H9 (cell line): ENCODE results near the gene MAPK4. TPM values are rescaled to one million over a fixed set of nuclear protein-coding genes. Genes with fewer than 3 reads are reported as not detected.

Experiments
- DNase-seq: peaks from one replicate; pipeline ENCODE4 v3.0.0-alpha.2; 2017
- H2AFZ ChIP-seq: one replicate; pipeline ENCODE4 v1.6.1; 2013; ENCODE audit warnings: mild to moderate bottlenecking, low read length, control low read depth, moderate library complexity
- H2AK5ac ChIP-seq: 2 replicates; pipeline ENCODE4 v1.6.1; 2013; ENCODE audit warnings: low read length, control low read depth, mixed read lengths; ENCODE audit not compliant: insufficient read length
- H2BK120ac ChIP-seq: one replicate; pipeline ENCODE4 v1.6.1; 2013; ENCODE audit warnings: low read depth, mild to moderate bottlenecking, low read length, control low read depth, inconsistent platforms; ENCODE audit not compliant: poor library complexity, severe bottlenecking
- H2BK12ac ChIP-seq: 2 replicates; pipeline ENCODE4 v1.6.1; 2013; ENCODE audit warnings: low read length, control low read depth, mixed read lengths, low read depth; ENCODE audit not compliant: insufficient read length
- H2BK15ac ChIP-seq: 2 replicates; pipeline ENCODE4 v1.6.1; 2013; ENCODE audit warnings: low read depth, low read length, control low read depth
- H2BK20ac ChIP-seq: one replicate; pipeline ENCODE4 v1.6.1; 2013; ENCODE audit warnings: low read depth, mild to moderate bottlenecking, low read length, control low read depth, inconsistent platforms; ENCODE audit not compliant: poor library complexity, severe bottlenecking
- H2BK5ac ChIP-seq: 2 replicates; pipeline ENCODE4 v1.6.1; 2013; ENCODE audit warnings: low read length, control low read depth, mixed read lengths; ENCODE audit not compliant: insufficient read length
- H3K14ac ChIP-seq: 2 replicates; pipeline ENCODE4 v1.6.1; 2013; ENCODE audit warnings: low read length, control low read depth; ENCODE audit not compliant: insufficient read depth
- H3K18ac ChIP-seq: 2 replicates; pipeline ENCODE4 v1.6.1; 2013; ENCODE audit warnings: low read depth, mild to moderate bottlenecking, mixed read lengths, low read length, control low read depth; ENCODE audit not compliant: insufficient read length
- H3K23ac ChIP-seq: 2 replicates; pipeline ENCODE4 v1.6.1; 2013; ENCODE audit warnings: low read length, control low read depth, mixed read lengths, low read depth; ENCODE audit not compliant: insufficient read length
- H3K23me2 ChIP-seq: 2 replicates; pipeline ENCODE4 v1.6.1; 2013; ENCODE audit warnings: low read depth, mild to moderate bottlenecking, mixed read lengths, low read length, control low read depth; ENCODE audit not compliant: insufficient read length, poor library complexity, severe bottlenecking
- H3K27ac ChIP-seq: 2 replicates; pipeline ENCODE4 v1.5.1; 2013; ENCODE audit warnings: low read length, control low read depth, mixed read lengths, low read depth; ENCODE audit not compliant: insufficient read length
- H3K27me3 ChIP-seq: 2 replicates; pipeline ENCODE4 v1.6.1; 2013; ENCODE audit warnings: low read length, control low read depth, inconsistent platforms; ENCODE audit not compliant: insufficient read depth
- H3K4ac ChIP-seq: 2 replicates; pipeline ENCODE4 v1.6.1; 2013; ENCODE audit warnings: low read depth, mild to moderate bottlenecking, control low read depth, inconsistent platforms, low read length, moderate library complexity
- H3K4me1 ChIP-seq: 2 replicates; pipeline ENCODE4 v1.6.1; 2013; ENCODE audit warnings: low read length, control low read depth, inconsistent platforms; ENCODE audit not compliant: insufficient read depth
- H3K4me2 ChIP-seq: 2 replicates; pipeline ENCODE4 v1.6.1; 2013; ENCODE audit warnings: low read length, control low read depth, mixed read lengths; ENCODE audit not compliant: insufficient read length, insufficient read depth
- H3K56ac ChIP-seq: 2 replicates; pipeline ENCODE4 v1.6.1; 2013; ENCODE audit warnings: low read depth, mild to moderate bottlenecking, mixed read lengths, low read length, control low read depth; ENCODE audit not compliant: insufficient read length
- H3K79me1 ChIP-seq: 2 replicates; pipeline ENCODE4 v1.6.1; 2013; ENCODE audit warnings: low read depth, mild to moderate bottlenecking, moderate library complexity, low read length, control low read depth, inconsistent platforms; ENCODE audit not compliant: insufficient read depth, poor library complexity, severe bottlenecking
- H3K79me2 ChIP-seq: 2 replicates; pipeline ENCODE4 v1.6.1; 2013; ENCODE audit warnings: low read length, control low read depth, inconsistent platforms; ENCODE audit not compliant: insufficient read depth
- H3K9ac ChIP-seq: 2 replicates; pipeline ENCODE4 v1.6.1; 2013; ENCODE audit warnings: low read length, control low read depth, mixed read lengths; ENCODE audit not compliant: insufficient read length; ENCODE audit errors: extremely low read depth
- H3K9me3 ChIP-seq: one replicate; pipeline ENCODE4 v1.6.1; 2013; ENCODE audit warnings: low read depth, low read length, inconsistent platforms; ENCODE audit not compliant: control insufficient read depth
- H3T11ph ChIP-seq: one replicate; pipeline ENCODE4 v1.6.1; 2013; ENCODE audit warnings: mild to moderate bottlenecking, low read length, control low read depth, inconsistent platforms
- H4K20me1 ChIP-seq: one replicate; pipeline ENCODE4 v1.6.1; 2013; ENCODE audit not compliant: control insufficient read depth, insufficient read length, insufficient read depth
- H4K5ac ChIP-seq: 2 replicates; pipeline ENCODE4 v1.6.1; 2013; ENCODE audit warnings: low read depth, mild to moderate bottlenecking, mixed read lengths, low read length, control low read depth; ENCODE audit not compliant: insufficient read length
- H4K8ac ChIP-seq: replicated peaks from 2 replicates; pipeline ENCODE4 v1.6.1; 2013; ENCODE audit warnings: low read length, control low read depth, mixed read lengths, low read depth; ENCODE audit not compliant: insufficient read length
- H4K91ac ChIP-seq: 2 replicates; pipeline ENCODE4 v1.6.1; 2013; ENCODE audit warnings: low read depth, mild to moderate bottlenecking, moderate library complexity, mixed read lengths, low read length, control low read depth; ENCODE audit not compliant: insufficient read length
- H3K27ac Mint-ChIP-seq, 3 experiments: 2 replicates in 2 of 3; 3 replicates in 1 of 3; pipeline ENCODE4 v1.8.0; 2020 to 2021; ENCODE audit warnings: mixed read lengths in 3 of 3, mild to moderate bottlenecking in 1 of 3, moderate library complexity in 1 of 3
- H3K27me3 Mint-ChIP-seq: 2 replicates; pipeline ENCODE4 v1.8.0; 2021; ENCODE audit warnings: low read depth, mild to moderate bottlenecking, moderate library complexity, mixed read lengths
- H3K36me3 Mint-ChIP-seq, 3 experiments: 2 replicates in 2 of 3; 3 replicates in 1 of 3; pipeline ENCODE4 v1.8.0; 2020 to 2021; ENCODE audit warnings: low read depth in 3 of 3, mixed read lengths in 3 of 3; ENCODE audit not compliant: insufficient read depth in 1 of 3
- H3K4me1 Mint-ChIP-seq, 2 experiments: 2 replicates each; pipeline ENCODE4 v1.8.0; 2020; ENCODE audit warnings: mixed read lengths in 2 of 2
- H3K4me3 Mint-ChIP-seq, 2 experiments: 2 replicates in 1 of 2; 3 replicates in 1 of 2; pipeline ENCODE4 v1.8.0; 2020 to 2021; ENCODE audit warnings: mild to moderate bottlenecking in 2 of 2, mixed read lengths in 2 of 2, moderate library complexity in 1 of 2
- H3K9me3 Mint-ChIP-seq, 2 experiments: 2 replicates in 1 of 2; 3 replicates in 1 of 2; pipeline ENCODE4 v1.8.0; 2020; ENCODE audit warnings: mild to moderate bottlenecking in 2 of 2, mixed read lengths in 2 of 2, moderate library complexity in 1 of 2
- WGBS: extraction: QIAGEN DNeasy Blood & Tissue Kit; methylation state at CpG from one replicate; pipeline ENCODE4 v1.1.7; 2013; ENCODE audit warnings: missing lambda C conversion rate, low lambda C conversion rate, mixed read lengths; ENCODE audit not compliant: insufficient read length; ENCODE audit errors: extremely low coverage; 5-methylcytosine and 5-hydroxymethylcytosine counted together
- total RNA-seq: library from RNA; stranded (reverse); gene quantifications from 2 replicates; pipeline ENCODE4 v1.2.1, GENCODE V29; 2021
- TF ChIP-seq, protein P1 (sequence below): fragments of 200-600 bp; sonication (generic); conservative IDR thresholded peaks from 3 replicates; pipeline ENCODE4 v1.8.0; 2021; ENCODE audit warnings: antibody characterized with exemption, mild to moderate bottlenecking

Gene MAPK4
- total RNA-seq, 1 experiment from 2014 or later = 1.6 TPM

DNA sequence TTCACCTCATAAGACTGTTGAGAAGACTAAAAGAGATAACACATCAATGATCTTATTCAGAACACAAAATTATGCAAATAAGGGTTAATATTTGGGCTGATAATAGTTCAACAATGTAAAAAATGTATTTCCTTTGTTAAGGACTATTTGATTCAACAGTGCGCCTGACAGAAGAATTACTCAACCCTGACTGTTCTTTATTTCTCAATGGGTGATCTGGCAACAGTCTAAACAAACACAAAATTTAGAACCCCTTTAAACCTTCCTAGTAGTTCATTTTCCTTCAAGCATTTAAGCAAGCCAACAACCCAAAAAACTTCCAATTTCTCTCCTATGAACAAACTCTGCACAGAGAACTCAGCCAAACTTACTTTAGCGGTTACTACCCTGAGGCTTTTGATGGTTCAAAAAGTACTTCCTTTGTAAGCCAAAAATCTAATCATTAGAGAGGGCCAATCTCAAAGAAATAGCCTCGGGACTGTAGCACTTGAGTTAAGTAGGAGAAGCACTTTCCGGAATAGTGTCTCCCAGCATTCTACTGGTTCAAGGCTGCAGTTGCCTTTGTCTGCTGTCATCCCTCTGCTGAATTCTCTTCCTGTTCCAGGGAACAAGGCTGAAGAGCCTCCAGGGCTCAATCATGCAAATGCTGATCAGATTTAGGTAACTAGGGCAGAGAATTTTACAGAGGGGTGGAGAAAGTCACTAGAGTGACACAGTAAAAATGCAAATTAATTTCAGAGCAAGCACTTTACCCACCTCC is 40.9 kb upstream of the MAPK4 start:
- Histone ChIP-seq H3K79me1 (no peaks in the 10 kb centered on the region), H3K9me3 (no peaks in the 10 kb centered on the region), H3K56ac (no peak overlapping the region), H2BK12ac (no peak overlapping the region), H3K4ac (no peak overlapping the region), H3K23ac (no peak overlapping the region), H3T11ph (no peak overlapping the region), H2AK5ac (no peak overlapping the region), H4K20me1 (no peaks in the 10 kb centered on the region), H3K27ac (no peak overlapping the region), H2BK5ac (no peak overlapping the region), H3K18ac (no peak overlapping the region), H4K91ac (no peak overlapping the region), H3K9ac (no peak overlapping the region), H3K14ac (no peak overlapping the region), H3K4me1 (no peaks in the 10 kb centered on the region), H4K5ac (no peak overlapping the region), H2BK20ac (no peak overlapping the region), H4K8ac (no peak overlapping the region), H2AFZ (no peak overlapping the region), H2BK120ac (no peak overlapping the region), H3K23me2 (no peaks in the 10 kb centered on the region), H3K27me3 (no peaks in the 10 kb centered on the region), H3K79me2 (no peaks in the 10 kb centered on the region), H3K4me2 (no peak overlapping the region), H2BK15ac (no peak overlapping the region)
- no peak overlapping the region for H3K27ac Mint-ChIP-seq
- peaks cover 0 to 4% of the 10 kb centered on the region in 2 experiments; a peak in 1 of 5 replicates for H3K9me3 Mint-ChIP-seq
- no peaks in the 10 kb centered on the region; a peak in 1 of 7 replicates for H3K36me3 Mint-ChIP-seq
- no peaks in the 10 kb centered on the region; the same call in 1 of the 2 replicates for H3K27me3 Mint-ChIP-seq
- TF ChIP-seq, protein P1, sequence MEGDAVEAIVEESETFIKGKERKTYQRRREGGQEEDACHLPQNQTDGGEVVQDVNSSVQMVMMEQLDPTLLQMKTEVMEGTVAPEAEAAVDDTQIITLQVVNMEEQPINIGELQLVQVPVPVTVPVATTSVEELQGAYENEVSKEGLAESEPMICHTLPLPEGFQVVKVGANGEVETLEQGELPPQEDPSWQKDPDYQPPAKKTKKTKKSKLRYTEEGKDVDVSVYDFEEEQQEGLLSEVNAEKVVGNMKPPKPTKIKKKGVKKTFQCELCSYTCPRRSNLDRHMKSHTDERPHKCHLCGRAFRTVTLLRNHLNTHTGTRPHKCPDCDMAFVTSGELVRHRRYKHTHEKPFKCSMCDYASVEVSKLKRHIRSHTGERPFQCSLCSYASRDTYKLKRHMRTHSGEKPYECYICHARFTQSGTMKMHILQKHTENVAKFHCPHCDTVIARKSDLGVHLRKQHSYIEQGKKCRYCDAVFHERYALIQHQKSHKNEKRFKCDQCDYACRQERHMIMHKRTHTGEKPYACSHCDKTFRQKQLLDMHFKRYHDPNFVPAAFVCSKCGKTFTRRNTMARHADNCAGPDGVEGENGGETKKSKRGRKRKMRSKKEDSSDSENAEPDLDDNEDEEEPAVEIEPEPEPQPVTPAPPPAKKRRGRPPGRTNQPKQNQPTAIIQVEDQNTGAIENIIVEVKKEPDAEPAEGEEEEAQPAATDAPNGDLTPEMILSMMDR = no peak
- no CpG with 5 or more reads among the region's 4 CpGs for WGBS
- no peak overlapping the region for H3K4me3 Mint-ChIP-seq
- DNase-seq = no peak
- H3K4me1 Mint-ChIP-seq = peaks cover 13 to 26% of the 10 kb centered on the region in 2 experiments
